Hepatocyte (in vitro differentiated cells): ENCODE results near the gene TYROBP.

ENCODE experiments used
- CTCF ChIP-seq: fragments of 200-600 bp; sonication (generic); IDR thresholded peaks from 2 replicates; pipeline ENCODE4 v1.5.1; 2016; ENCODE audit warnings: antibody characterized with exemption, mild to moderate bottlenecking; ENCODE audit not compliant: poor library complexity
- EZH2 ChIP-seq: fragments of 200-600 bp; sonication (generic); IDR thresholded peaks from 2 replicates; pipeline ENCODE4 v1.6.1; 2016; ENCODE audit warnings: antibody characterized with exemption, mild to moderate bottlenecking, borderline replicate concordance
- EZH2phosphoT487 ChIP-seq: fragments of 200-600 bp; sonication (generic); IDR thresholded peaks from one replicate; pipeline ENCODE4 v1.6.1; 2018; ENCODE audit warnings: antibody characterized with exemption, mild to moderate bottlenecking, low read depth, moderate library complexity; ENCODE audit not compliant: unreplicated experiment, severe bottlenecking

GRCh38 chr19:35955881-35956634 is 48.0 kb upstream of the TYROBP start:
- no peak for TF ChIP-seq CTCF
- no peak for TF ChIP-seq EZH2
- TF ChIP-seq EZH2phosphoT487, result no peak
